SW 1271 (cell line): ENCODE measurements around the gene NFIC.
"Not testable (repeated sequence)": the region's sequence is repeated elsewhere in the genome, so short reads cannot be mapped to it uniquely, and the experiment has no call there.

Experiments used
- DNase-seq, 2 experiments: peaks; one replicate each; lab custom pipeline; 2025; lab: John Stamatoyannopoulos, UW

NFIC gene

DNA sequence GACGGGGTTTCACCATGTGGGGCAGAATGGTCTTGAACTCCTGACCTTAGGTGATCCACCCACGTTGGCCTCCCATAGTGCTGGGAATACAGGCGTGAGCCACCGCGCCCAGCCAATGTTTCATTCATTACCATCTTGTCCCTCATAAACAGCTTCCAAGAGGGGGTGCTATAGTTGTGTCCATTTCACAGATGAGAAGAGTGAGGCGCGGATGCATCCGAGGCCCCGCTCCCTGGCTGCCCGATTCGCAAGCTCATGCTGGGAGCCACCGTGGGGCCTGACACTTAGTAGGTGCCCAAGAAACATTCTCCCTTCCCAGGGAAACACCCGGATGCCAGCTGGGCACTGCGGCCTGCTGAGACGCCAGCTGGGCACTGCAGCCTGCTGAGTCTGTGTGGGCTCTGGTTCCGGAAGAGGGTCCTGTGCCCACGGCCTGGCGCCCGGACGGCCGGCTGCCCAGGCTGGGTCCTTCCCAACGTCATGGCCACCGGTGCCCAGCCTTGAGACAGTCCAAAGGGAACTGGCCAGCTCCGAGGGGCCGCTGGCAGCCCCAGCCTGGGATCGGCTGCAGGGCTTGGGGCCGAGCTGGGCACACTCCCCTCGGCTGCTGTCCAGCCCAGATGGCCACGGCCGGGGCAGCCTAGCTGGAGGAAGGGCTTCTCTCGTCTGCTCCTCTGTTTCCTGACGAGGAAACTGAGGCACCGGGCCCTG, 54.7 kb downstream of the NFIC start:
- no peak for DNase-seq

DNA sequence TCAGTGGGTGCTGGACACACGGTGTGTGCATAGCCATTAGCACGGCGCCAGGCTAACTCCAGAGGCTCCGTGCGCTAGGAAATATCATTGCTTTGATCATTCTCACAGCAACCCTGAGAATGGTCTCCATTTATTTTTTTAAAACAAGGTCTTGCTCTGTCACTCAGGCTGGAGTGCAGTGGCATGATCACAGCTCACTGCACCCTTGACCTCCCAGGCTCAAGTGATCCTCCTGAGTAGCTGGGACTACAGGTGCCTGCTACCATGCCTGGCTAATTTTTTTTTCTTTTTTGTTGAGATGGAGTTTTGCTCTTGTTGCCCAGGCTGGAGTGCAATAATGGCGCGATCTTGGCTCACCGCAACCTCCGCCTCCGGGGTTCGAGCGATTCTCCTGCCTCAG, 55.3 kb downstream of the NFIC start:
- DNase-seq = not testable (repeated sequence)

DNA sequence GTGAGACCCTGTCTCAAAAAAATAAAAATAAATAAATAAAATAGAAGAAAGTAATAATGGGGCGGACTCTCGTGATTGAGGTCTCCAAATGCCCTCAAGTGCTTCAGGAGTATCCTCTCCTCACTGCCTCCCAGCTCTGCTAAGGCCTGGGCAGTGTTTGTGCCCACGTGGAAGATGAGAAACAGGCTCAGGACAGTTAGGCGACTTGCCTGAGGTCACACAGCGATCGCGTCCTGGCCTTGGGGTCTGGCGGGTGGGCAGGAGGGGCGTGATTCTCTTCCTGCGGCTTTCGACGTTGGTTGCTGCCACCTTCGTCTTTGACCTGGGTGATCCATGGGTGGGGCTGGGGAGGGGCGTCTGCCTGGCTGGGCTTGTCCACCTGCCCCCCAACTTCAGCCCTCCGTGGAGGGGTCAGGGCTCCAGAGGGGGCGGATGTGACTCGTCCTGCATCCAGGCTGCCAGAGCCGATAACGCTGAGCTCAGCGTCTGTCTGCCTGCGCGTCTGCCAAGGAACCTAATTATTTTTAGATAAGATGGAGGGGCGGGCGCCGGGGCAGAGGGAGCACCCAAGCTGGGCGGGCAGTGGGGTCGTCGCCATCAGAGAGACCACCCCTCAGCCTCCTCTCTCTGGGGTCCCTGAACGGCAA, 56.9 kb downstream of the NFIC start:
- DNase-seq = no peak

DNA sequence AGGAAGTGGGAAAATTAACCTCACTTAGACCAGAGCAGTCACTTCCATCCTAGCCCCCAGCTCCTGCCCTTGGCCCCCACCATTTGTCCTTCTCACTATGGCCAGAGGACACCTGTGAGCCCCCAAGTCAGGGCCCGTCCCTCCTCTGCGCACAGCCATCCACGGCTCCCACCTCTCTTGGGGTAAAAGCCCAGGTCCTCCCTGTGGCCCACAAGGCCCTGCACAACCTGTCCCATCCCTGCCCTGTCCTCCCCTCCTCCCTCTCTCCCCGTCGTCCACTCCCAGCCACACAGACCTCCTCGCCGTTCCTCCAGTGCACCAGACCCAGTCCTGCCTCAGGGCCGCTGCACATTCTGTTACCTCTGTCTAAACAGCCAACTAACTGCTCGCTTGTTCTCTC, 60.0 kb downstream of the NFIC start:
- no peak for DNase-seq

DNA sequence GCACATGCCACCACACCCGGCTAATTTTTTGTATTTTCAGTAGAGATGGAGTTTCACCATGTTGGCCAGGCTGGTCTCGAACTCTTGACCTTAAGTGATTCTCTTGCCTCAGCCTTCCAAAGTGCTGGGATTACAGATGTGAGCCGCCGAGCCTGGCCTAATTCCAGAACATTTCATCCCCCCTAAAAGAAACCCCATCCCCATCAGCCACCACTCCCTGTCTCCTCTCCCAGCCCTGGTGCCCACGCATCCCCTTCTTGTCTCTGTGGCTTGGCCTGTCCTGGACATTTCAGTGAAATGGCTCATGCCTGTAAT, 63.9 kb downstream of the NFIC start:
- DNase-seq = not testable (repeated sequence)

DNA sequence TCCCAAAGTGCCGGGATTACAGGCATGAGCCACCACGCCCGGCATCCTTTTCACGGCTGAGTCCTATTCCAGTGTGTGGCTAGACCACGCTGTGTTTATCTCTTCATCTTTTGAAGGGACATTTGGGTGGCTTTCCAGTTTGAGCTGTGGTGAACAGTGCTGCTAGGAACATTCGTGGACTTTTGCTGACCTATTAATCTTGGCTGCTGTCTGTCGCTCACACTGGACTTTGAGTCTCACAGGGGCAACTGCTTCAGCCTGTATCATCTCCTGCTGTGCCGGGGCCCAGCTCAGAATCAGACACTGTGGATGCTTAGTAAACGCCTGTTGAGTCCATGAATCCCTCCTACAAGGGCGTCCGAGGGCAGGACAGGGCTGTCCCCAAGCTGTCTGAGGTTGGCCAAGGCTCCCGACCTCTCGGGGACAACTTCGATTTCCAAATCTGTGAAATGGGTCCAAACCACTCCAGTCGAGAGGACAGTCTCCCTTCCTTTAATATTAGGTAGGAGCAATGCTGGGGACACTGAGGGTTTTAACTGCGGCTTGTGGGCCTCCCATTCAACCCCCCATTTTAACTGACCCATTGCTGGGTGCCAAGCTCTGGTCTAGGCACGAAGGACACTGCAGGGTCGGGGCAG, 65.5 kb downstream of the NFIC start:
- DNase-seq = no peak

DNA sequence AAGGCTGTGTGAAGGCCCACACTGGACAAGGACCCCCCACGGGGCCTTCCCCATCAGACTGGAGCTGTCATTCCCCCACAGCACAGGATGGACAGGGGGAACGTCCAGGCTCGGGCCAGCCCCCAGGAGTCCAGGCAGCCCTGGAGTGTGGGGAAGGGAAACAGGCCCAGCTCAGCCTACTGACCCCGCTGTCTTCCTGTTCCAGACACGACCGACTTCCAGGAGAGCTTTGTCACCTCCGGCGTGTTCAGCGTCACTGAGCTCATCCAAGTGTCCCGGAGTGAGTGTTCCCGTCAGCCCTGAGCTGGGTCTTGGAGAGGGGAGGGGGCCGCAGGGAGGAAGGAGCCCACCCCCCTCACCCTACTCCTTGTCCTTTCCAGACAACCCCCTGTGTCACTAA, 66.9 kb downstream of the NFIC start:
- DNase-seq = no peak

DNA sequence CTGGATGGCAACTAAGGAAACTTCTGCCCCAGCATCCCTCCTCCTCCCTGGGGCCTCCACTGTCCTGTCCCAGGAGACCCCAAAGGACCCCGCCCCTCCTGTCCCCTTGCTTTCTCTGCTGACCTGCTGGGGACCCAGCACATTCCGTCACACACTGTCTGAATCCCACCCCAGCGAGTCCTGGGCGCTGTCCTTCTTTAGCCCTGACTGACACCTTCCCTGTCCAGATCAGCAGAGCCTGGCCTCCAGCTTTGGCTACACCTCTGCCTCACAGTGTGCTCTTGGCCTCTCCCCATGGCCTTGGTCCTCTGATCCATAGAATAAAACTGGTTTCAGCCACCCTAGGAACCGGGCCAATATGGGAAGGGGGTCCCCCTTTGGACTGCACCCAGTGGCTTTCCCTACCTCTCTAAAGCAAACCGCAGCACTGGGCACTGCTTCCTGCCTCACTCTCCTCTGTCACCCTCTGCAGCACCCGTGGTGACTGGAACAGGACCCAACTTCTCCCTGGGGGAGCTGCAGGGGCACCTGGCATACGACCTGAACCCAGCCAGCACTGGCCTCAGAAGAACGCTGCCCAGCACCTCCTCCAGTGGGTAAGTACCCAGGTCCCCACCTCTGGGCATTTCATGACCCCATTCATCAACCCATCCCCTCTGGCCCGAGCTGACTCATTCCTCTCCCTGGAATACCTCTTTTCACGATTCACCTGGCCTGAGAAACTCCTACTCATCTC, 67.6 kb downstream of the NFIC start:
- no peak for DNase-seq

DNA sequence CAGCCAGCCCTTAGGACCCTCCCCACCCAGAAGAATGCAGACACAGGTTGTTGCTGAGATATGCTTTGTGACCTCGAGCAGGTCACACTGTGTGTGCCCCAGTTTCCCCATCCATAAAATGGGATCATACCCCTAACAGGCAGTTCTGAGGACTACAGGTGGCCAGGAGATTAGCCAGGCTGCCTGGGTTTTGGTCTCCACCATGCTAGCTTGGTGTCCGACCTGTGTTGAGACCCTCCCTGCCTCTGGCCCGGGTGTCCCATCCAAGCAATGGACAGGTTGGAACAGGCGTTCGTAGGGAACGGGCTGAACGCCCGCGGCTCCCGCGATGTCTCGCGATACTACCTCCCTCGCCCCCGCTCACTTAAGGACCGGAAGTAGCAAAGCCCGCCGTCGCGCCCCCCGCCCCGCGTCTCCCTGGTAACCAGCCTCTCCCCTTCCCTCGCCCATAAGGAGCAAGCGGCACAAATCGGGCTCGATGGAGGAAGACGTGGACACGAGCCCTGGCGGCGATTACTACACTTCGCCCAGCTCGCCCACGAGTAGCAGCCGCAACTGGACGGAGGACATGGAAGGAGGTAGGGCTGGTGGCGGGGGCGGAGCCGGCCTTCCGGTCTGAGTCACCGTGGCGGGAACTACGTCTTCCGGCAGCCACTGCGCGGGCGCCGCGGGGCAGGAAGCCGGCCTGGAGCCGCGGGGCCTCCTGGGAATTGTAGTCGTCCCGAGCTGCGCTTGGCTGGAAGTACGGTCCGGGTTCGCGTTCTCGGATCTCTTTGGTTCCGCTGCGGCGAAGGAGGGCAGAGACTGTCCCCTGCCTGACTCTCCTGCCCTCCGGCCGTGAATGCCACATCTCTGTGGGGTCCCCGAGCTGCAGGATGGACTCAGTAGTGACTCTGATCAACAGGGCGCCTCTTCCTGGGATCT, 68.5 kb downstream of the NFIC start:
- no peak for DNase-seq

DNA sequence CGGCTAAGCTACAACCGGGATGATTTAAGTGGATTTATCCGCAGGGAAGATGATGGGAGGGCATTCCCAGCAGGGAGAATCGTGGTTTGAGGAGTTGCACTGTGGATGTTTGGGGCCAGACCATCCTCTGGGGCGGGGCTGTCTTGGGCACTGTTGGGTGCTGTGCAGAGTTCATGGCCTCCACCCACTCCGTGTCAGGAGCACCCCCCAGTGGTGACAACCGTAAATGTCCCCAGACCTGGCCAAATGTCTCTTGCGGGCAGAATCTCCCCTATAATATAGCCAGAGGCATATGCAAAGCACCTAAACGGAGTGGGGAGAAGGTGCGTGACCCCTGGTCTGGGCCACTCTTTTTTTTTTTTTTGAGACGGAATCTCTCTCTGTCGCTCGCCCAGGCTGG, 73.7 kb downstream of the NFIC start:
- peak in 1 of 2 experiments; percentile 39 for DNase-seq

DNA sequence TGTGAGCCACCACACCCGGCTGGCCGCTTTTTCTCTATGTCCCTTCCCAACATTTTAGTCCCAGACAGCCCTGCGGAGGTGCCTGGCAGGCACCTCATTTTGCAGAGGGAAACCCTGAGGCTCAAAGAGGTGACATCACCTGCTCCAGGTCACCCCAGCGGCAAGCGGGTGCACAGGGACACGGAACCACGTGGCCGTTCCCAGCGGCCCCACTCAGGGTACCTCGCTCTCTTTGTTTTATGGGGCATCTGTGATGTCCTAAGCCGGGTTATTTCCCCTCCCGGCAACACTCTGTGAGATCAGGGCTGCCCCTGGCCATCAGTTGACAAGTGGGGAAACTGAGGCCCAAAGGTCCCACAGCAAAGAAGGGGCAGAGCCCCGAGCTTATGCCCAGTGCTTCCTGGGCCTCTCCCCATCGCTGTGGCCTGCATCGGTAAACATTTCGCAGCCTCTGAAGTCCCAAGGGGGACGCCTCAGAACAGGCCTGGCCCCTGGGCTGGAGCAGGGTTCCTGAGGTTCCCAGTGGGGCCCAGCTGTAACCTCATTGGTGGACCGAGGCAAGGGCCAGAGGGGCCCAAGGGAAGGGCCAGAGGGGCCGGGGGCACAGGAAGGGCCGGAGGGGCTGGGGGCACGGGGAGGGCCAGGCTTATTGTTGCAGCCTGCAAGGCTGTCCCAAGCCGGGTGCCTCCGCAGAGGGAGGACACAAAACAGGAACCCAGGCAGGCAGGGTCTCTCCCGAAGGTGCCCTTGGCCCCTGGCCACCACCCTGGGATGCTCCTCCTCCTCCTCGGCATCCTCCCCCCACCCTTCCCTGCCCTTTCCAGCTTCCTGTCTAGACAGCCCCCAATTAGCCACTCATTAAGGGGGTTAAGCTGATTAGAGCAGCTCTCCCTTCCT, 75.0 kb downstream of the NFIC start:
- DNase-seq = no peak

DNA sequence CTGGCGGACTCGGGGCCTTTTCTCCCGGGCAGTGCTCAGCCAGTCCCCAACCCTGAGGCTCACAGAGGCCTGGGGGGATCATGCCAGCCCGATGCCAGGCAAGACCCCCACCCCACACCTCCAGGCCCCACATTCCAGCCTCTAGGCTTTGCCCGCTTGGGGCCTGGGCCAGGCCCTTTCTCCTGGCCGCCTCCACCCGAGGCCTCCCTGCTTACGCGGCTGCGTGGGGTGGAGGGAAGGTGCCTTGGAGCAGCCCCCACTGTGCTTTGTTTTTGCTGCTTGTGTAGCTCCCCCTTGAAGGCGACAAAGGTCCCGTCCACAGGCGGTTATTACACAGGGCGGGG, 75.6 kb downstream of the NFIC start:
- DNase-seq = no peak

DNA sequence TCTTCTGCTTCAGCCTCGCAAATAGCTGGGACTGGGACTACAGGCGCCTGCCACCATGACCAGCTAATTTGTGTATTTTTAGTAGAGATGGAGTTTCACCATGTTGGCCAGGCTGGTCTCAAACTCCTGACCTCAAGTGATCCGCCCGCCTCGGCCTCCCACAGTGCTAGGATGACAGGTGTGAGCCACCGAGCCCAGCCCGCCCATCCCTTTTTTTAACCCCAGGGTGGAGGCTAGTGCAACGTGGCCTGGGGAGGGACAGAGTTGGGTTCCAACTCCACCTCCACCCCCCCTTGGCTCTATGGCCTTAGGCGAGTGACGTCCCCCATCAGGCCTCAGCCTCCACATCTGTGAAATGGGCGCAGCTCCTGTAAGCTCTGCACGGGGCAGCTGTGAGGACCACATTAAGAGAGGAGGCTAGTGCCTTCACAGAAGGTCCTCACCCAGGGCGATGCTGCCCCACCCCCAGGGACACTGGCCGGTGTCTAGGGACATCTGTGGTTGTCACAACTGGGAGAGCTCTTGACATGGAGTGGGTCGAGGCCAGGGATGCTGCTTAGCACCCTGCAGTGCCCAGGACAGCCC, 76.2 kb downstream of the NFIC start:
- DNase-seq = no peak

DNA sequence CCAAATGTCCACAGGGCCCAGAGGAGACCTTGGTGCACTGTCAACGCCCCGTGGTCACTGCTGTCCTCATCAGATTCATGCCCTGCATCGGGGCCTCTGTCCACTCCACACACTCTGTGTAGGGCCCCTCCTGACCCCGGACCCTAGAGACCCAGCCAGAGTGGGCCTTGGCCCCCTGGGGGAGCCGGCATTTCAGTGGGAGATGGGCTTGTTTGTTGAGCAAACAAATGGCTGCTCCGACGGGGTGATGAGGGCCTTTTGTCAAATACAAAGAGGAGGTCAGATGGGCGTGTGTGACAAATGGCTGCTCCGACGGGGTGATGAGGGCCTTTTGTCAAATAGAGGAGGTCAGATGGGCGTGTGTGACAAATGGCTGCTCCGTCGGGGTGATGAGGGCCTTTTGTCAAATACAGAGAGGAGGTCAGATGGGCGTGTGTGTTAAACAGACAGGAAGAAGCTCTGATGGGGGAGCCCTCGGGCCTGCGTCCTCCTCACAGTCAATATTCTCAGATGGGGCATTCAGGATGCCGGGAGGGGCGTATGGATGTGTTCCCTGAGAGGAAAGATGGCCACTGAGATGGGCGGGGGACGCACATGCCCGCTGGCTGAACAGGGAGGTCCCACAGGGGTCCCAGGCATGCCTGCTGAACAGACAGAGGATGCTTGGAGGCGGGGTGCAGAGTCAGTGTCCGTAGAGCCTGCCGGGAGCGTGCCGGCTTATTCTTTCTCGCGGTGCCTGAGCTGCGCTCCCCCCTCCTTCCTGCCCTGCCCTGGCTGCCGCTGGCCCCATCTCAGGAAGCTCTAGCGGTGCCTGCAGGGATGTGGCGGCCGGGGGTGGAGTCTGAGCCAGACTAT, 77.7 kb downstream of the NFIC start:
- no peak for DNase-seq

DNA sequence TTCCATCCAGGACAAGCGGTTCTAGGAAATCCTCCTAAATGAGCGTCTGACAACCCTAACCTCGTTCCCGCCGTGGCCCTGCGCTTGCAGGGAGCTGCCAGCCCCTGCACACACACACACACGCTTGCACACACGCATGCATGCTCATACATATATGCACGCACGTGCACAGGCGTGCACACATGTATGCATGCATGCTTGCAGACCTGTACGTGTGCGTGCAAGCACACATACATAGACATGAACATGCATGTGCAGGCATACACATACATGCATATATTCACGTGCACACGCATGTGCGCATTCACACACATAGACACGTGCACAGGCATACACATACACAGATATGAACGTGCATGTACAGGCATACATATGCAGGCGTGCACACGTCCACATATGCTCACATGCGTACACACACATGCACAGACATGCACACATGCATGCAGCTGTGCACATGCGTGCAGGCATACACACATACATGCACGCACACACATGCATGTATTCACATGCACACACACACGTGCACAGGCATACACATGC, 78.4 kb downstream of the NFIC start:
- DNase-seq = no peak

DNA sequence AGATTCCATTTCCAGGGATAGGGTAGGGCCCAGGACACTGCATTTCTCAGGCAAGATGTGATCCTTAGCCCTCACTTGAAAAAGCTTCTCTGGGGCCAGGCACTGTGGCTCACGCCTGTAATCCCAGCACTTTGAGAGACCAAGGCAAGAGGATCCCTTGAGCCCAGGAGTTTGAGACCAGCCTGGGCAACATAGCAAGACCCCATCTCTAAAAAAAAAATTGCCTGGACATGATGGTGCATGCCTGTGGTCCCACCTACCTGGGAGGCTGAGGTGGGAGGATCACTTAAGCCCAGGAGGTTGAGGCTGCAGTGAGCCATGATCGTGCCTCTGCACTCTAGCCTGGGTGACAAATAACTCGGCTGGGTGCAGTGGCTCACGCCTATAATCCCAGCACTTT, 80.3 kb downstream of the NFIC start:
- not testable (repeated sequence) for DNase-seq

DNA sequence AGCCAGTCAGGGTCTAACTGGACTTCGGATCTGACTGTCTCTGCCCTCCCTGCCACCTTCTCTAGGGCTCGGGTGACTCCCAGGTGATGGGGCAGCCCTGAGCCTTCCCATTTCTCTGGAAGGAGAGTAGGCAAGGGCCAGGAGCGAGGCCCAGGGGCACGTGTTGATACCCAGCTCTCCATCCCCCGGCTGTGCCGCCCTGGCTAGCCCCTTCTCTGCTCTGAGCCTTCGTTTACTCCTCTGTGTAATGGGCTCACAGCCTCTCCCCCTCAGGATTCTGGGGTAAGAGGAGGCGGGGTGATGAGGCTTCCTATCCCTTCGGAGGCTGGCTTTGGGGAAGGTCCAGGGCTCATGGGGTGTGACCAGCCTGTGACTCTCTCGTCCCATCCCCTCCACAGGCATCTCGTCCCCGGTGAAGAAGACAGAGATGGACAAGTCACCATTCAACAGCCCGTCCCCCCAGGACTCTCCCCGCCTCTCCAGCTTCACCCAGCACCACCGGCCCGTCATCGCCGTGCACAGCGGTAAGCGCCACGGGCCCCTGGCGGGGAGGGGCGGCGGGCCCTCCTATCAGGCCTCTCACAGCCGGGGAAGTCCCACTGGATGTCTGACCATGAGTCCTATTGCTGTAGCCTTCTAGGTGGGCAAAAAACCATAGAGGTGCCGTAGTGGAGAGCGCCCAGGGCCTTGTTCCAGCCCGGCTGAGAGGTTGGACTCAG, 82.4 kb downstream of the NFIC start:
- DNase-seq = no peak

DNA sequence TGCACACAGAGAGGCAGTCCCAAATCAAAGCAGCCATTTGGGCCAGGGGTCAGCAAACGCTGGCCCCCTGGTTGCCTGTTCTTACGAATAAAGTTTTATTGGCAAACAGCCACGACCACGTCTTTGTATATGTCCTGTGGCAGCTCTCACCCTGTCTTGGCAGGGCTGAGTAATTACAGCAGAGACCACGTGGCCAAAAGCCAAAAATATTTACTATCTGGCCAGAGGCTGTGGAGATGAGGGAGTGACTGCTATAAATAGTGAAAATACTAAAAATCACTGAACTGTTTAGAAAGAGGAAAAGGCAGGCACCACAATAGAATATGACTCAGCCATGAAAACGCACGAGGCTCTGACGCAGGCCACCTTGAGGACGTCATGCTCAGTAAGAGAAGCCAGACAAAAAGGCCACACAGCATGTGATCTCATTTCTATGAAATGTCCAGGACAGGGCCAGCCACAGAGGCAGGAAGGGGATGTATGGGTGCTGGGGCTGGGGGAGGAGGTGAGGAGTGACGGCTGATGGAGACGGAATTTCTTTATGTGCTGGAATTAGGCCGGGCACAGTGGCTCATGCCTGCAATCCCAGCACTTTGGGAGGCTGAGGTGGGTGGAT, 84.5 kb downstream of the NFIC start:
- DNase-seq = peak; percentile 95 to 97
